Suprapubic skin (tissue), 4 donors: Measurements from ENCODE around the gene IFNA10.

Source experiments
- EP300 ChIP-seq: sonication (generic); formaldehyde crosslinking; IDR thresholded peaks from one replicate; pipeline ENCODE4 v1.6.1; 2017; ENCODE audit warnings: antibody characterized with exemption
- POLR2A ChIP-seq, 2 donors: fragments of 450-650 bp; IDR thresholded peaks; one replicate each; pipeline ENCODE4 v1.6.1; 2017; ENCODE audit warnings: antibody characterized with exemption in 2 of 2, mild to moderate bottlenecking in 2 of 2, moderate library complexity in 2 of 2
- POLR2AphosphoS5 ChIP-seq, 3 donors: sonication (generic); formaldehyde crosslinking; IDR thresholded peaks; one replicate each; pipeline ENCODE4 v1.6.1; 2017; ENCODE audit warnings: antibody characterized with exemption in 3 of 3

- no peak for TF ChIP-seq POLR2A (IDR thresholded peaks at IDR 0.05)
- no peak for TF ChIP-seq EP300
- no peak for TF ChIP-seq POLR2AphosphoS5 (IDR thresholded peaks at IDR 0.05)
Observed at GRCh38 chr9:21205204-21205603, 1.7 kb downstream of the IFNA10 start.
